PC-3 (cell line): Measurements from ENCODE around the gene DPYSL4. TPM values are rescaled to one million over a fixed set of nuclear protein-coding genes. Genes with fewer than 3 reads are reported as not detected.

ENCODE experiments used
- ATAC-seq: fragments of 200-7000 bp; cut with Tn5 transposase; 2 replicates; pipeline ENCODE4 v1.9.1; 2020; ENCODE audit warnings: mild to moderate bottlenecking, moderate library complexity
- BruUV-seq: library from RNA; stranded (reverse); fragments of 400-500 nt; replicated peaks from 2 replicates; lab custom pipeline; 2021; lab: Mats Ljungman, UMichigan
- CTCF ChIA-PET: fragments of 300-600 bp; sonication (Branson Sonifier 250); formaldehyde crosslinking; loops from one replicate; lab custom pipeline; 2022; ENCODE audit warnings: antibody characterized with exemption; lab: Charles Lee
- POLR2A ChIA-PET: fragments of 300-600 bp; sonication (Branson Sonifier 250); formaldehyde crosslinking; loops from one replicate; lab custom pipeline; 2022; ENCODE audit warnings: antibody characterized with exemption; ENCODE audit not compliant: unreplicated experiment; lab: Charles Lee
- DNase-seq: peaks from one replicate; pipeline ENCODE4 v3.0.0-alpha.2; 2015
- H2AFZ ChIP-seq: fragments of 300-600 bp; sonication (generic); 2 replicates; pipeline ENCODE4 v1.6.0; 2016; ENCODE audit warnings: antibody characterized with exemption, low read length
- H3F3A ChIP-seq: fragments of 300-600 bp; sonication (generic); one replicate; pipeline ENCODE4 v1.6.0; 2017; ENCODE audit warnings: antibody characterized with exemption, low read length, control low read depth, mild to moderate bottlenecking; ENCODE audit not compliant: unreplicated experiment
- H3K27ac ChIP-seq: fragments of 300-600 bp; sonication (generic); 2 replicates; pipeline ENCODE4 v1.5.1; 2016; ENCODE audit warnings: mild to moderate bottlenecking, low read length
- H3K27me3 ChIP-seq: fragments of 300-600 bp; sonication (generic); 2 replicates; pipeline ENCODE4 v1.6.1; 2016; ENCODE audit warnings: low read length, mixed read lengths
- H3K36me3 ChIP-seq: fragments of 300-600 bp; sonication (generic); 2 replicates; pipeline ENCODE4 v1.6.1; 2016; ENCODE audit warnings: low read depth, mixed run types, low read length, mixed read lengths
- H3K4me1 ChIP-seq: fragments of 300-600 bp; sonication (generic); 2 replicates; pipeline ENCODE4 v1.5.1; 2016; ENCODE audit warnings: low read length; ENCODE audit not compliant: insufficient read depth
- H3K4me2 ChIP-seq: fragments of 300-600 bp; sonication (generic); 2 replicates; pipeline ENCODE4 v1.6.0; 2016; ENCODE audit warnings: low read length
- H3K4me3 ChIP-seq: fragments of 300-600 bp; sonication (generic); 2 replicates; pipeline ENCODE4 v1.5.1; 2016; ENCODE audit warnings: mild to moderate bottlenecking, low read length, mixed read lengths
- H3K79me2 ChIP-seq: fragments of 300-600 bp; sonication (generic); 2 replicates; pipeline ENCODE4 v1.6.1; 2017; ENCODE audit warnings: low read length, mixed read lengths
- H3K9ac ChIP-seq: fragments of 300-600 bp; sonication (generic); 2 replicates; pipeline ENCODE4 v1.6.0; 2016; ENCODE audit warnings: mild to moderate bottlenecking, low read length
- H3K9me2 ChIP-seq: fragments of 300-600 bp; sonication (generic); replicated peaks from 2 replicates; pipeline ENCODE4 v1.6.1; 2016; ENCODE audit warnings: mixed run types, low read length, mixed read lengths
- H3K9me3 ChIP-seq: fragments of 300-600 bp; sonication (generic); 2 replicates; pipeline ENCODE4 v1.6.1; 2016; ENCODE audit warnings: low read length, mixed read lengths
- H4K20me1 ChIP-seq: fragments of 300-600 bp; sonication (generic); 2 replicates; pipeline ENCODE4 v1.6.1; 2016; ENCODE audit warnings: low read length, mixed read lengths
- CTCF ChIP-seq: fragments of 300-600 bp; sonication (generic); conservative IDR thresholded peaks from 2 replicates; pipeline ENCODE4 v1.5.1; 2017; ENCODE audit warnings: antibody characterized with exemption, low read depth, mild to moderate bottlenecking, low read length
- EZH2 ChIP-seq: fragments of 300-600 bp; sonication (generic); IDR thresholded peaks from one replicate; pipeline ENCODE4 v1.6.1; 2017; ENCODE audit warnings: antibody characterized with exemption, mild to moderate bottlenecking, low read length; ENCODE audit not compliant: unreplicated experiment
- EZH2phosphoT487 ChIP-seq: fragments of 300-600 bp; sonication (generic); IDR thresholded peaks from 2 replicates; pipeline ENCODE4 v1.6.1; 2018; ENCODE audit warnings: mild to moderate bottlenecking, antibody characterized with exemption, low read length, borderline replicate concordance
- intact Hi-C: fragments of 100-400 bp; cut with micrococcal nuclease; formaldehyde crosslinking; loops from 2 replicates; pipeline ENCODE4 v1.9.0; 2023
- total RNA-seq: library from RNA; depleted of rRNA; stranded (reverse); fragments of >200 nt; gene quantifications from 2 replicates; pipeline ENCODE4 v1.2.3, GENCODE V29; 2014

DPYSL4 gene
- total RNA-seq, 1 experiment from 2014 or later, result 10.2 TPM

DNA sequence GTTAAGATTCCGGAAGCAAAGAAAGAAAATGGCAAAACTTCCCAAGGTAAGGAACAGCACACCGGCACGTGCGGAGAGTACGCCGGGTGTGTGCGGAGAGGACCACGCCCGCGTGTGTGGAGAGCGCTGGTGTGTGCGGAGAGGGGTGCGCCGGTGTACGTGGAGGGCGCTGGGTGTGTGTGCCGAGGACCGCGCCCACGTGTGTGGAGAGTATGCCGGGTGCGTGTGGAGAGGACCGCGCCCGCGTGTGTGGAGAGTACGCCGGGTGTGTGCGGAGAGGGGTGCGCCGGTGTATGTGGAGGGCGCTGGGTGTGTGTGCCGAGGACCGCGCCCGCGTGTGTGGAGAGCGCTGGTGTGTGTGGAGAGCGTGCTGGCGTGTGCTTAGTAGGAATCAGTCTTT is 48.6 kb upstream of the DPYSL4 start:
- Histone ChIP-seq H3K9me2 (no peaks in the 10 kb centered on the region), H3K4me1 (no peaks in the 10 kb centered on the region), H4K20me1 (no peaks in the 10 kb centered on the region), H3K27ac (no peak overlapping the region), H3K4me2 (no peak overlapping the region), H2AFZ (no peak overlapping the region), H3K4me3 (no peak overlapping the region), H3K79me2 (no peaks in the 10 kb centered on the region), H3K9me3 (no peaks in the 10 kb centered on the region), H3F3A (no peaks in the 10 kb centered on the region), H3K27me3 (no peaks in the 10 kb centered on the region), H3K36me3 (no peaks in the 10 kb centered on the region), H3K9ac (no peak overlapping the region)
- BruUV-seq, result no TSS peak
- ChIA-PET CTCF (no interaction called here), POLR2A (no interaction called here)
- no peak for DNase-seq
- intact Hi-C loops, result no loop called here
- TF ChIP-seq EZH2 (no peak), CTCF (no peak), EZH2phosphoT487 (no peak)
- no peak for ATAC-seq

DNA sequence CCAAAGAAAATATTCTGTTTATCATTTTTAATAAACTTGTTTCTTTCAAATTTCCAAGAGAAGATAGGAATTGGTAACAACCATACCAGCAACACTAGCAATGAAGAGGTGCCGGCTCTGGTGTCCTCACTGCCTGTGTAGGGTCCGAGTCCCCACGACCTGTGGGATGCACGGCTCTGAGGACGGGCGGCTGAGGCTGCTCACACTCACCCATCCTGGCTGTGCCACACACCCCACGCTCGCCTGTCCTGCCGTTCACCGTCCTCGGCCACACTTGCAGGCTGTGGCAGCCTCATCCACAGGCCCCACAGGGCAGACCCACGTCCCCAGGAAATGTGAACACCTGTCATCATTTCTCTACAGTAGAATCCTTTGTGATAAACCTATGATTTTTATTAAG is 48.2 kb upstream of the DPYSL4 start:
- no peaks in the 10 kb centered on the region for H3K9me2 ChIP-seq
- no peak overlapping the region for H3K9ac ChIP-seq
- ATAC-seq (no peak), DNase-seq (no peak)
- H3K79me2 ChIP-seq, result no peaks in the 10 kb centered on the region
- H3K27ac ChIP-seq, result no peak overlapping the region
- ChIA-PET POLR2A (no interaction called here), CTCF (no interaction called here)
- no peak overlapping the region for H2AFZ ChIP-seq
- intact Hi-C loops, result no loop called here
- no peaks in the 10 kb centered on the region for H3K27me3 ChIP-seq
- no TSS peak for BruUV-seq
- H3K36me3 ChIP-seq, result no peaks in the 10 kb centered on the region
- no peaks in the 10 kb centered on the region for H3K4me1 ChIP-seq
- no peak overlapping the region for H3K4me2 ChIP-seq
- no peaks in the 10 kb centered on the region for H4K20me1 ChIP-seq
- no peaks in the 10 kb centered on the region for H3K9me3 ChIP-seq
- no peaks in the 10 kb centered on the region for H3F3A ChIP-seq
- H3K4me3 ChIP-seq, result no peak overlapping the region
- no peak for TF ChIP-seq EZH2
- TF ChIP-seq CTCF, result no peak
- TF ChIP-seq EZH2phosphoT487, result no peak

GRCh38 chr10:132139526-132139925 is 47.2 kb upstream of the DPYSL4 start:
- no peak overlapping the region for H3K4me2 ChIP-seq
- no peaks in the 10 kb centered on the region for H3K4me1 ChIP-seq
- intact Hi-C loops, result no loop called here
- POLR2A ChIA-PET, result no interaction called here
- BruUV-seq, result no TSS peak
- H3K27me3 ChIP-seq, result no peaks in the 10 kb centered on the region
- H3K79me2 ChIP-seq, result no peaks in the 10 kb centered on the region
- no peaks in the 10 kb centered on the region for H3K36me3 ChIP-seq
- H3K9me3 ChIP-seq, result no peaks in the 10 kb centered on the region
- no peak overlapping the region for H2AFZ ChIP-seq
- CTCF ChIA-PET, result no interaction called here
- H3K9ac ChIP-seq, result no peak overlapping the region
- ATAC-seq (no peak), DNase-seq (no peak)
- H3K27ac ChIP-seq, result no peak overlapping the region
- H3K9me2 ChIP-seq, result no peaks in the 10 kb centered on the region
- H3F3A ChIP-seq, result no peaks in the 10 kb centered on the region
- no peaks in the 10 kb centered on the region for H4K20me1 ChIP-seq
- TF ChIP-seq CTCF, result no peak
- no peak for TF ChIP-seq EZH2
- no peak overlapping the region for H3K4me3 ChIP-seq
